NB4 (cell line): ENCODE measurements around the gene CCT6B.

ENCODE experiments used
- DNase-seq: peaks from one replicate; pipeline ENCODE4 v3.0.0; 2010; ENCODE audit warnings: low read depth
- H3K4me3 ChIP-seq: one replicate; pipeline ENCODE4 v1.5.1; 2011; ENCODE audit warnings: mild to moderate bottlenecking, low read depth, low read length, moderate library complexity
- MYC ChIP-seq: IDR thresholded peaks from 2 replicates; pipeline ENCODE4 v1.6.1; 2011; ENCODE audit warnings: low read depth, low read length
- POLR2A ChIP-seq: IDR thresholded peaks from 2 replicates; pipeline ENCODE4 v1.6.1; 2011; ENCODE audit warnings: mild to moderate bottlenecking; ENCODE audit not compliant: insufficient read length; ENCODE audit errors: extremely low read depth
- TF ChIP-seq, protein P1 (sequence below): IDR thresholded peaks from 2 replicates; pipeline ENCODE4 v1.6.1; 2011; ENCODE audit warnings: low read depth, low read length
- TF ChIP-seq, protein P2 (sequence below): IDR thresholded peaks from one replicate; pipeline ENCODE4 v1.5.1; 2012; ENCODE audit warnings: low read depth, low read length

The CCT6B gene

DNA sequence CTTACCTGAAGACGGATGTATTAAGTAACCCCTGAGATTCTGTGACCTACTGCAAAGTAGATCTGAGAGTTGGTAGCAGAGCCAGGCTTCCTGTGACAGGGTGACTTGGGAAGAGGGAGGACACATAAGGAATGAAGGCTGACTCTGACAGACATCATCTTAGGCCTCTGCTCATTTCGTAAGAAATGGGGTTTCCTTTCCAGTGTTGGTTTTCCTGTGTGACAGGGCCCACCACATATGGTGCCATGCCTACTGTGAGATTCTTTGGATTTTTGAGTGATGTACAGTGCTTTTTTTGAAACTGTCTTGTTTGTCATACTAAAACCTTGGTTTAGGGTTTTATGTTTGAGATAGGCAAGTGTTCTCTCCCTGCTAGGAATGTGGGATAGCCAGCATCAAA is 31.8 kb upstream of the CCT6B start:
- no peak overlapping the region for H3K4me3 ChIP-seq
- TF ChIP-seq, protein P1, sequence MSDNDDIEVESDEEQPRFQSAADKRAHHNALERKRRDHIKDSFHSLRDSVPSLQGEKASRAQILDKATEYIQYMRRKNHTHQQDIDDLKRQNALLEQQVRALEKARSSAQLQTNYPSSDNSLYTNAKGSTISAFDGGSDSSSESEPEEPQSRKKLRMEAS: no peak
- TF ChIP-seq, protein P2, sequence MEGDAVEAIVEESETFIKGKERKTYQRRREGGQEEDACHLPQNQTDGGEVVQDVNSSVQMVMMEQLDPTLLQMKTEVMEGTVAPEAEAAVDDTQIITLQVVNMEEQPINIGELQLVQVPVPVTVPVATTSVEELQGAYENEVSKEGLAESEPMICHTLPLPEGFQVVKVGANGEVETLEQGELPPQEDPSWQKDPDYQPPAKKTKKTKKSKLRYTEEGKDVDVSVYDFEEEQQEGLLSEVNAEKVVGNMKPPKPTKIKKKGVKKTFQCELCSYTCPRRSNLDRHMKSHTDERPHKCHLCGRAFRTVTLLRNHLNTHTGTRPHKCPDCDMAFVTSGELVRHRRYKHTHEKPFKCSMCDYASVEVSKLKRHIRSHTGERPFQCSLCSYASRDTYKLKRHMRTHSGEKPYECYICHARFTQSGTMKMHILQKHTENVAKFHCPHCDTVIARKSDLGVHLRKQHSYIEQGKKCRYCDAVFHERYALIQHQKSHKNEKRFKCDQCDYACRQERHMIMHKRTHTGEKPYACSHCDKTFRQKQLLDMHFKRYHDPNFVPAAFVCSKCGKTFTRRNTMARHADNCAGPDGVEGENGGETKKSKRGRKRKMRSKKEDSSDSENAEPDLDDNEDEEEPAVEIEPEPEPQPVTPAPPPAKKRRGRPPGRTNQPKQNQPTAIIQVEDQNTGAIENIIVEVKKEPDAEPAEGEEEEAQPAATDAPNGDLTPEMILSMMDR: no peak
- no peak for TF ChIP-seq POLR2A
- TF ChIP-seq MYC: no peak
- DNase-seq: peak; percentile 58

- peak; percentile 21; the same call in 1 of the 2 replicates for TF ChIP-seq MYC
- TF ChIP-seq POLR2A: no peak
- TF ChIP-seq, protein P1: 0 out of 2 replicates have a peak, but pooled peaks have one; percentile 7
- TF ChIP-seq, protein P2: peak; percentile 37
- peak overlapping the region; percentile 37 for H3K4me3 ChIP-seq
- DNase-seq: peak; percentile 94
Observed at GRCh38 chr17:34991606-34992005, 30.3 kb upstream of the CCT6B start.

DNA sequence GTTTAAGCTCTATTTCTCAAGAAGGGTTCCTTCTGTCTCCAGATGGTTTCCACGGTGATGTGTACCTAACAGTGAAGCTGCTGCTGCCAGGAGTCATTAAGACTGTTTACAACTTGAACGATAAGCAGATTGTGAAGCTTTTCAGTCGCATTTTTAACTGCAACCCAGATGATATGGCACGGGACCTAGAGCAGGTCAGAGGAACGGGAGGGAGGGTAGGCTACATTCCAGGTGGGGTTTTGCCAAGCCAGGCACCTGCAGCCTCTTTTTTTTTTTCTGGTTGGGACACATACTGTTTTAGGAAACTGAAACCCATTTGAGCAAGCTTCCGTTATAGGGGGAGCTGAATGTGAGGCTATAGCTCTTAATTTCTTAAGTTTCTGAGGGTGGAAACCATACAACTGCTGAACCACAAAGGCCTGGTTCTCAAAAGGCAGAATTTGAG is 29.7 kb upstream of the CCT6B start:
- H3K4me3 ChIP-seq: peak overlapping the region; percentile 37
- DNase-seq: peak; percentile 94
- peak; percentile 38; the same call in 1 of the 2 replicates for TF ChIP-seq MYC
- TF ChIP-seq POLR2A: no peak
- TF ChIP-seq, protein P1: no peak
- TF ChIP-seq, protein P2: no peak

DNA sequence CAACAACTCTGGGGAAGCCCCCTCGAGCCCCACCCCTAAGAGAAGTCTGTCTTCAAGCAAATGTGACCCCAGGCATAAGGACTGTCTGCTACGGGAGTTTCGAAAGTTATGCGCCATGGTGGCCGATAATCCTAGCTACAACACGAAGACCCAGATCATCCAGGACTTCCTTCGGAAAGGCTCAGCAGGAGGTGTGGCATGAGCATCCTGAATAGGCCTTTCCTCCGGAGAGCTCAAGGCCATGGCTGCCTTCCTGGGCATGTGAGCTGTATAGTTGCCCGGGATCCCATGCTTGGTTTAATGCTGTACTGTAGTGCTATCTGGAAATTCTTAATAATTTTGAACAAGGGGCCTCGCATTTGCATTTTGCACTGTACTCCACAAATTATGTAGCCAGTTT is 28.2 kb upstream of the CCT6B start:
- TF ChIP-seq, protein P1: no peak
- TF ChIP-seq POLR2A (no peak), MYC (no peak)
- TF ChIP-seq, protein P2: no peak

GRCh38 chr17:34988644-34989043 is 27.4 kb upstream of the CCT6B start:
- peak; percentile 46 for DNase-seq
- TF ChIP-seq, protein P1: no peak
- TF ChIP-seq MYC: no peak
- TF ChIP-seq POLR2A: no peak
- TF ChIP-seq, protein P2: no peak
- H3K4me3 ChIP-seq: no peak overlapping the region

More for the DNA sequence above, 28.2 kb upstream of the CCT6B start:
- no peak overlapping the region for H3K4me3 ChIP-seq
- no peak for DNase-seq

DNA sequence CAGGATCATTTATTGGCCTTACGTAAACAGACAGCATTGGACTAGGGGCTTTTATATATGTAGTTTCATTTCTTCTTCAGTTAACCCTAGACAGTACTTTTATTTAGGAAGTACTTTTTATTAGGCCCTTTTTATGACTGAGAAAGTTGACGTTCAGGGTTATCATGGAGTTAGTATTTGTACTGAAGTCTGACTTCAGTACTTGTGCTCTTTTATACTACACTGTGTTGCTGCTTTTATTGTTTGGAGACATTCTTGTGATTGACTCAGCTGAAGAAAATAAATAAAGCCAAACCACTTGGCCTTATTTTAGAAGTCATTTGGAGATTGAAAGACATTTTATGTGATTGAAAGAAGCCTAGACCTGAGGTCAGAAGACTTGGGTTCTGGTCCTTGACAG is 26.0 kb upstream of the CCT6B start:
- TF ChIP-seq MYC: no peak
- no peak for TF ChIP-seq POLR2A
- TF ChIP-seq, protein P1: no peak
- TF ChIP-seq, protein P2: no peak
- no peak for DNase-seq
- no peak overlapping the region for H3K4me3 ChIP-seq
